ENCODE data around the gene GPER1. TPM values are rescaled to one million over a fixed set of nuclear protein-coding genes. Genes with fewer than 3 reads are reported as not detected.

GPER1 gene
- total RNA-seq, 1 experiment from 2014 or later, result 4.9 TPM

DNA sequence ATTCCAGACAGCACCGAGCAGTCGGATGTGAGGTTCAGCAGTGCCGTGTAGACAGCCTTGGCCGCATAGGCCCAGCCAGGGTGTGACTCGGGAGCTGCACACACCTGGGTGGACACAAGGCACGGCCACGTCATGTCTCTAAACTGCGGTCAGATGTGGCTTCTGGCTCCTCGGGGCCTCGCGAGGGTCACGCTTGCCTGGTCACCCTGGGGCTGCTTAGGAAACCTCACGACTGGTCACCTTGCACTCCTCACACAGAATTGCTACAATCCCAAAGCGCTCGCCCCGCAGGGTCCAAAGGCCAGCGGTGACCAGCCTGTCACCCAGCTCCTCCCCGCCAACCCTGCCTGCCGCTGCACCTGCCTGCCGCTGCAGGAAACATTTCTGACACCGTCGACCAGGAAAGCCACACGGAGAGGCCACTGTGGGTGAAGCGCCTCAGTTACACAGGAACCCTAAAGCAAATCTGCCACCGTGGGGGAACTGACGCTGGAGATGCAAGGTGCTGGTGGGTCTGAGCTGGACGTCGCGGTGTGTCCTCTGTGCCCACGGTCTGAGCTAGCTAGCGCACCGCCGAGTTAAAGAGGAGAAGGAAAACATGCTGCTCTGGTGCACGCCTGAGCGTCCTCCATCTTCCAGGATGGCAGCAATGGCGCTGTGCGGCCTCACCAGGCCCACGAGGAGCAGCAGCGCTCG is 5.0 kb downstream of the GPER1 start:
- ChIA-PET POLR2A (ENCODE audit: unreplicated experiment) (no interaction called here), CTCF (no interaction called here)
- BruUV-seq (replicated peaks), result no TSS peak
- TF ChIP-seq CTCF (conservative IDR thresholded peaks at IDR 0.05; ENCODE audit: low read depth, low read length), result no peak
- TF ChIP-seq EZH2 (IDR thresholded peaks at IDR 0.05; ENCODE audit: low read length, unreplicated experiment), result no peak
- TF ChIP-seq EZH2phosphoT487 (IDR thresholded peaks at IDR 0.05; ENCODE audit: borderline replicate concordance, low read length), result no peak
- Histone ChIP-seq H3K4me1 (ENCODE audit: insufficient read depth, low read length) (peaks cover 13% of the 10 kb centered on the region), H3K4me2 (ENCODE audit: low read length) (no peak overlapping the region), H3K27ac (ENCODE audit: low read length) (no peak overlapping the region), H3K79me2 (ENCODE audit: low read length) (no peaks in the 10 kb centered on the region; the same call in 1 of the 2 replicates), H3K9me2 (replicated peaks; ENCODE audit: low read length) (no peaks in the 10 kb centered on the region), H3K9me3 (ENCODE audit: low read length) (no peaks in the 10 kb centered on the region), H3F3A (ENCODE audit: low read length, unreplicated experiment) (no peaks in the 10 kb centered on the region), H4K20me1 (ENCODE audit: low read length) (no peaks in the 10 kb centered on the region), H2AFZ (ENCODE audit: low read length) (no peak overlapping the region), H3K9ac (ENCODE audit: low read length) (no peak overlapping the region), H3K4me3 (ENCODE audit: low read length) (no peak overlapping the region), H3K27me3 (ENCODE audit: low read length) (no peaks in the 10 kb centered on the region), H3K36me3 (ENCODE audit: low read depth, low read length) (no peaks in the 10 kb centered on the region)
- intact Hi-C loops (cut with micrococcal nuclease), result no loop called here
- ATAC-seq (no peak), DNase-seq (no peak)

- Histone ChIP-seq H3F3A (ENCODE audit: low read length, unreplicated experiment) (no peaks in the 10 kb centered on the region), H2AFZ (ENCODE audit: low read length) (no peak overlapping the region), H3K9ac (ENCODE audit: low read length) (no peak overlapping the region), H3K9me2 (replicated peaks; ENCODE audit: low read length) (no peaks in the 10 kb centered on the region), H3K9me3 (ENCODE audit: low read length) (no peaks in the 10 kb centered on the region), H3K4me1 (ENCODE audit: insufficient read depth, low read length) (peaks cover 8% of the 10 kb centered on the region), H3K27ac (ENCODE audit: low read length) (no peak overlapping the region), H3K36me3 (ENCODE audit: low read depth, low read length) (no peaks in the 10 kb centered on the region), H4K20me1 (ENCODE audit: low read length) (no peaks in the 10 kb centered on the region), H3K79me2 (ENCODE audit: low read length) (no peaks in the 10 kb centered on the region; the same call in 1 of the 2 replicates), H3K4me3 (ENCODE audit: low read length) (no peak overlapping the region), H3K4me2 (ENCODE audit: low read length) (no peak overlapping the region), H3K27me3 (ENCODE audit: low read length) (no peaks in the 10 kb centered on the region)
- no TSS peak for BruUV-seq (replicated peaks)
- ChIA-PET CTCF (no interaction called here), POLR2A (ENCODE audit: unreplicated experiment) (no interaction called here)
- intact Hi-C loops (cut with micrococcal nuclease), result no loop called here
- DNase-seq (no peak), ATAC-seq (no peak)
- TF ChIP-seq CTCF (conservative IDR thresholded peaks at IDR 0.05; ENCODE audit: low read depth, low read length) (no peak), EZH2 (IDR thresholded peaks at IDR 0.05; ENCODE audit: low read length, unreplicated experiment) (no peak), EZH2phosphoT487 (IDR thresholded peaks at IDR 0.05; ENCODE audit: borderline replicate concordance, low read length) (no peak)
These were observed 5.6 kb downstream of the GPER1 start for GRCh38 chr7:1093502-1093843.

DNA sequence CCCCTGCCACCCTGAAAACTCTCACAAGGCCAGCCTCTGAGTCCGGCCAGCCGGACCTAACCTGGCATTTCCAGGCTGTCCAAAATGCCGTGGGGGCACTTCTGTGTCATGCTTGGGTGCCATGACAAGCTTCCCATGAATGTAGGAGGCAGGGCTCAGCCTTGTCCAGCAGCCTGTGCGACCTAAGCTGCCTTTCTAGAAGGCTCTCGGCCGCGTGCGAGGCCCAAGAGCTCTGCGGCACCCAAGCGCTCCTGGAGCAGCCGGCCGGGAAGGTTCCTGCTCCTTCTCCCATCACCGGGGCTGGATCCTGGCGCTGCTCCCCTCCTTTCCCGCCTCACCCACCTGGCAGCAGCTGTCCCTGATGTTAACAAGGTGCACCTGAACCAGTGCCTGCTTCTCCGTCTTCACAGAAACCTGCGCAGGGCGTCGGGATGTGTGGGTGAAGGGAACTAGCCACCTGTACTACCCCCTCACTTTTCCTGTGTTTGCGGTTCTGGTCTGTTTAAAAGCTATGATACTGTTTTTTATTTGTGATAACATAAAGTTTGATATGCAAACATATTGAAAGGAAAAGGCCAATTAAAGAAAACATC is 6.1 kb downstream of the GPER1 start:
- Histone ChIP-seq H3K79me2 (ENCODE audit: low read length) (no peaks in the 10 kb centered on the region; the same call in 1 of the 2 replicates), H3K27ac (ENCODE audit: low read length) (no peak overlapping the region), H3K36me3 (ENCODE audit: low read depth, low read length) (no peaks in the 10 kb centered on the region), H3K27me3 (ENCODE audit: low read length) (no peaks in the 10 kb centered on the region), H3K9ac (ENCODE audit: low read length) (no peak overlapping the region), H3F3A (ENCODE audit: low read length, unreplicated experiment) (no peaks in the 10 kb centered on the region), H3K4me2 (ENCODE audit: low read length) (no peak overlapping the region), H3K4me1 (ENCODE audit: insufficient read depth, low read length) (peaks cover 2% of the 10 kb centered on the region), H2AFZ (ENCODE audit: low read length) (no peak overlapping the region), H3K9me2 (replicated peaks; ENCODE audit: low read length) (no peaks in the 10 kb centered on the region), H3K4me3 (ENCODE audit: low read length) (no peak overlapping the region), H3K9me3 (ENCODE audit: low read length) (no peaks in the 10 kb centered on the region), H4K20me1 (ENCODE audit: low read length) (no peaks in the 10 kb centered on the region)
- DNase-seq (no peak), ATAC-seq (no peak)
- no TSS peak for BruUV-seq (replicated peaks)
- TF ChIP-seq EZH2 (IDR thresholded peaks at IDR 0.05; ENCODE audit: low read length, unreplicated experiment), result no peak
- TF ChIP-seq CTCF (conservative IDR thresholded peaks at IDR 0.05; ENCODE audit: low read depth, low read length), result no peak
- TF ChIP-seq EZH2phosphoT487 (IDR thresholded peaks at IDR 0.05; ENCODE audit: borderline replicate concordance, low read length), result no peak
- ChIA-PET POLR2A (ENCODE audit: unreplicated experiment) (no interaction called here), CTCF (no interaction called here)
- intact Hi-C loops (cut with micrococcal nuclease), result no loop called here

All from PC-3 (cell line).